LNCaP clone FGC (cell line): Measurements from ENCODE around the gene TLCD5.
A peak's percentile ranks its signal among the peaks of the same experiment; 100 is the strongest.

ENCODE experiments used
- DNase-seq: peaks from one replicate; pipeline ENCODE4 v3.0.0-alpha.2; 2011; ENCODE audit warnings: low read depth
- H3K4me3 ChIP-seq: 2 replicates; pipeline ENCODE4 v1.5.1; 2011; ENCODE audit warnings: mild to moderate bottlenecking, low read depth, low read length, control low read depth
- TF ChIP-seq, protein P1 (sequence below): IDR thresholded peaks from 2 replicates; pipeline ENCODE4 v1.5.1; 2012; ENCODE audit warnings: mild to moderate bottlenecking; ENCODE audit not compliant: control insufficient read depth, insufficient read depth; ENCODE audit errors: extremely low read depth

The TLCD5 gene

DNA sequence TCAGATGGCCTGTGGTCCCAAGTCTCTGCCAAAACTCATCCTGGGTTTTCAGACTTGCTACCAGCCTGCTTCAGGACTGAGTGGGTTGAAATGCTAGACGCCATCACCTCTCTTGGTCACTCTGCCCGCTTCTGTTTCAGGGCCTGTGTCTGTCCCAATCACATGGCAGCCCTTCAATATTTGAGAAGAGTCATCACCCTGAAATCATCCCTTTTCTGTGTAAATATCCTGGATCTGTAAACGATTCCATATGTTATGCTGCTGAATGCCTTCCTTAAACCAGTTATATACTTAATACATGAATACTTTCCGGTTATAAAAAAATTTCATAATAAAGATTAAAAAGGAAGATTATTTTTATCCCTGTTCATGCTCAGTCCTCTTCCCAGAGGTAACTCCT lies 39.8 kb upstream of the TLCD5 start:
- peak; percentile 67 for DNase-seq
- H3K4me3 ChIP-seq, result no peak overlapping the region

DNA sequence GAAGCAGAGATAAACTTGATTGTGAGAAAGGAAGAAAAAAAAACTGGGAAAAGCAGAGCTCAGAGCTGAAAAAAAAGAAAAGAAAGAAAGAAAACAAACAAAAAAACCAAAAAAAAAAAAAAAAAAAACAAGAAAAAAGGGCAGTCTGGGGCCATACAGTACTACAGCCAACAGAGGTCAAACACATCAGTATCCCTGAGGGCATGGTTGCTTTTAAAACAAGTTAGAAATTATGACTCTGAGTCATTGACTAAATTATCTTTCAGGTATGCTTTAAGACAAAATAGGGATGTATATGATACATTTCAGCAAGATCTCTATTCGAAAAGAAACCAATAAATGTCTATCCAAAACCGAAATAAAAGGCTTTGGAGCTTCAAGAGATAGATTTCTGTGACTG lies 37.1 kb upstream of the TLCD5 start:
- no peak overlapping the region for H3K4me3 ChIP-seq
- TF ChIP-seq, protein P1, sequence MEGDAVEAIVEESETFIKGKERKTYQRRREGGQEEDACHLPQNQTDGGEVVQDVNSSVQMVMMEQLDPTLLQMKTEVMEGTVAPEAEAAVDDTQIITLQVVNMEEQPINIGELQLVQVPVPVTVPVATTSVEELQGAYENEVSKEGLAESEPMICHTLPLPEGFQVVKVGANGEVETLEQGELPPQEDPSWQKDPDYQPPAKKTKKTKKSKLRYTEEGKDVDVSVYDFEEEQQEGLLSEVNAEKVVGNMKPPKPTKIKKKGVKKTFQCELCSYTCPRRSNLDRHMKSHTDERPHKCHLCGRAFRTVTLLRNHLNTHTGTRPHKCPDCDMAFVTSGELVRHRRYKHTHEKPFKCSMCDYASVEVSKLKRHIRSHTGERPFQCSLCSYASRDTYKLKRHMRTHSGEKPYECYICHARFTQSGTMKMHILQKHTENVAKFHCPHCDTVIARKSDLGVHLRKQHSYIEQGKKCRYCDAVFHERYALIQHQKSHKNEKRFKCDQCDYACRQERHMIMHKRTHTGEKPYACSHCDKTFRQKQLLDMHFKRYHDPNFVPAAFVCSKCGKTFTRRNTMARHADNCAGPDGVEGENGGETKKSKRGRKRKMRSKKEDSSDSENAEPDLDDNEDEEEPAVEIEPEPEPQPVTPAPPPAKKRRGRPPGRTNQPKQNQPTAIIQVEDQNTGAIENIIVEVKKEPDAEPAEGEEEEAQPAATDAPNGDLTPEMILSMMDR, result no peak
- DNase-seq, result no peak

More for the DNA sequence above, 39.8 kb upstream of the TLCD5 start:
- TF ChIP-seq, protein P1, result no peak

DNA sequence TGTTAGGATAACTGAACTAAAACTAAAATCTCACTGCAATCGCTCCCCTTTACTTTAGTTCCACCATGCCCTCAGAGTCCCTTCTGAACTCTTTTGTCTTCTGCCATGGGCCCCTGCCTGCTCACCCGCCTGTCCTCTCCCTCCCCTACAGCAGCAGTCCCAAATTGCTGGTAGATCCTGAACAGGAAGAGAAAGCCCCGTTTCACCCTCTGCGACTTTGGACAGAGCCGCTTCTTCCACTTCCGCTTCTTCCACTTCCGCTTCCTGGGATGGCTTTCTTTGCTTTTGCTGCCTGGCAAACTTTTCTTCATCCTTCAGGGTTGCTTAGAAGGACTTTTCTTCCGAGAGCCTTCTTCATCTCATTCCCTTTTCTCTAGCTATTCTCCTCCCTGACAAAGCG lies 35.7 kb upstream of the TLCD5 start:
- H3K4me3 ChIP-seq, result no peak overlapping the region
- no peak for DNase-seq
- TF ChIP-seq, protein P1, result no peak

DNA sequence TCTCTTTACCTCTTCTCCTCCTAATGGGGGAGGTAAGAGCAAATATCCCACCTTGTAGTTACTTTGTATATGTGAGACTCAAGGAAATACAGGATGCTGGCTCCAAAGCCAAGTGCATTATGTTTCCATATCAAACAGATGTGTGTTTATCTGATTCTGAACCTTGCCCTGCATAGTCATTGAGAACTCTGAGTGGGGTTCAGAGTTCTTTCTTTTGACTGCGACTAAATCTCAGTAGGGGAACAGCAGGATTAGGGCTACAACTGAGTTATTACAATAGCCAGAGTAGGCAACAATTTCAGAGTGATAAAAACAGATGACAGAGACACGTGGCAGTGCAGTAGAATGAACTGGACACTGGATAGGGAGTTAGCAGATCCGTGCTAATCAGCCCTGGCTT lies 34.1 kb upstream of the TLCD5 start:
- no peak for DNase-seq
- TF ChIP-seq, protein P1, result no peak

DNA sequence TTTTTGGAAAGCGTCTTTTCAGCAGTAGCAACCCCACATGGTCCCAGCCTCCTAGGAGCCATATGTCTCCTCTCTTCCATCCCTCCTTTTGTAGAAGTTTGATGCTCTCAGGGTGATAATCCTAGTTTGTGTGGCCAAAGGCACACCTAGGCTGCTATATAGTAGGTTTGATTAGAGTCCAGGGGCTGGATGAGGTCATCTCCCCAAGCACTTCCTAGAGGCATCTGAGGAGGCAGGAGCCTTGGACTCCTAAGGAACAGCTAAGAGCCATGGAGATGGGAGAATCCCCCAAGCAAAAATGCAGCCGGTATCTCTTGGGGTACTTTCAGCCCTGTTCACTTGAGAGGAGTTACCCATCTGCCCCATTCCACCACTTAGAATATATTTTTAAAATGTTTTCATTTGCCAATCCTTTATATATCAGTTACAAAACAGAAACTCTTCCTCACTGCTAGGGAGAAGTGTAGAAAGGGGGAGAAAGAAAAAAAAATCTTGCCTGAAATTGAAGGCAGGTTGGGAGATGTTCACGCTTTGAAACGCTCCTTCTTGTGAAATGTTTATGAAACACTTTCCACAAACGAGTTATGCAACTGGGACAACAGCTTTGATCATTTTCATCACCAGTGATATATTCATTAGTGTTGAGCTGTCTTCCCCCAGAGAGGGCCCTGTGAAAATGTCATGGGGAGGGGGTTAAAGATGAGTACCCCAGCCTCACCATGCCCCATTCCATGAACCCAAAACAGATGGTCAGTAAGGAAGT lies 31.9 kb upstream of the TLCD5 start:
- H3K4me3 ChIP-seq, result no peak overlapping the region
- TF ChIP-seq, protein P1, result no peak
- no peak for DNase-seq

More for the DNA sequence above, 34.1 kb upstream of the TLCD5 start:
- H3K4me3 ChIP-seq, result no peak overlapping the region

DNA sequence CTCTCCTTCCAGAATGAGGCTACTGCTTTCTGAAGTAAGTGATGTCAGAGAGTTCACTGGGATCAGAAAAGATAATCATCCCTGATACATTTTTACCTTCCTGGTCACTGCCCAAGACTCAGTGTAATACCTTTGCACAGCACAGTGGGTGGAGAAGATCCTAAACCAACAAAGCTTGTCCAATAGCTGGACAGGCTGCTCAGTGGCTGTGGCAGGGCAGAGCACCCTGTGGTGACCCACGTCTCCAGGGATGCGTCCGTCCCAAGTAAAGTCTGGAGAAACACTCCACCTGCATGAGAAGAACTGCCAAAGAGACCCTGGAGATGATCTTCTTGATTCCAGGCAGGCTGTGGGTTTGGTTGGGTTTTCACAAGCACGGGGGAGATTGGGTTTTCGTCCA lies 31.0 kb upstream of the TLCD5 start:
- no peak for DNase-seq
- no peak overlapping the region for H3K4me3 ChIP-seq
- TF ChIP-seq, protein P1, result no peak

DNA sequence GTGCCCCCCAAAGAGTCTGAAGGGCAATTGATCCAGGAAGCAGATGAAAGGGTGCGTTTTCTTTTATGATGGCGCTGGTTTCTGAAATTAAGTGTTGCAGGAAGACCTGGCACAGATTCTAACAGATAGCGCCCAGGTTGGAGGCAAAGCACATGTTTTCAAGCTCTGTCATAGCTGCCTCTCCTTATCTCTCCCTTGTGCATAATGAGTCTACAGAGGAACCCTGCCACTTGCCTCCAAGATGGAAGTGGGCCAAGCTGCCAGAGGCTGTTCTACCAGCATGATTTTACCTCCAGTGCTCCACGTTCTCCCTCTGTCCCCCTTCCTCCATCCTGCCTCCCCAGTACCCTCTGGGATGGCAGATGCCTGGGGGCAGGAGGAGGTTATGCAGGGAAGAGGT lies 30.0 kb upstream of the TLCD5 start:
- no peak for DNase-seq
- no peak overlapping the region for H3K4me3 ChIP-seq
- TF ChIP-seq, protein P1, result no peak
